Activated T-cell treated with anti-CD3 and anti-CD28 coated beads for 1 hour (primary cell): ENCODE results near the gene GBGT1.

Source experiments
- DNase-seq: peaks from one replicate; pipeline ENCODE4 v3.0.0-alpha.2; 2020; ENCODE audit warnings: low read depth

The GBGT1 gene

DNA sequence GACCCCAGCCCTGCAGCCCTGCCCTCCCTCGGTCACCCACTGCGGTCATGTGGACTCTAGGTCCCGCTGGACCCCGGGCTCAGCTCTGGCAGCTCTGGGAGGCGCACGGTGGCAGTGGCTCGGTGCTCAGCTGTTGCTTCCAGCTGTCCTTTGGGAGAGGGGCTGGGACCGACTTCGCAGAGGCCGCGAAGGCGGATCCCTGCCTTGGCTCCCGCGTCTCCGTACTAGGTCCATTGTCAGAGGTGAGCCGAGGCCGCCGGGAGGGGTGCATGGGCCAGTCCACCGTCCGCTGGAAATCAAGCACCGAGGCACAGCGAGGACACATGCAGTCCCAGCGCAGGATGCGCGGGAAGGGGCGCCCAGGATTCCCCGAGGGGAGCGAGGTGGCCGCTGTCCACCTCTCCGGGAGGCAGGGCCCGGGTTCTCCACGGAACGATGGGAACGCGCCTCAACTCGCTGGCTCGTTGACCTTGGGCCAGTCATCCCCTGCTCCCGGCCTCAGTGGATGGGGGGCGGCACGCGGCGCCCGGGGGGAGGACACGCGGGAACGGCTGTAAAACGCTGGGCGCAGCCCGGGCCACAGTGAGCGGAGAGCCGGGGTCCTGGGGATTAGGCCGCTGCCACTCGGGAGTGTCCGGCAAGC is 732 bp downstream of the GBGT1 start:
- DNase-seq, result no peak

DNA sequence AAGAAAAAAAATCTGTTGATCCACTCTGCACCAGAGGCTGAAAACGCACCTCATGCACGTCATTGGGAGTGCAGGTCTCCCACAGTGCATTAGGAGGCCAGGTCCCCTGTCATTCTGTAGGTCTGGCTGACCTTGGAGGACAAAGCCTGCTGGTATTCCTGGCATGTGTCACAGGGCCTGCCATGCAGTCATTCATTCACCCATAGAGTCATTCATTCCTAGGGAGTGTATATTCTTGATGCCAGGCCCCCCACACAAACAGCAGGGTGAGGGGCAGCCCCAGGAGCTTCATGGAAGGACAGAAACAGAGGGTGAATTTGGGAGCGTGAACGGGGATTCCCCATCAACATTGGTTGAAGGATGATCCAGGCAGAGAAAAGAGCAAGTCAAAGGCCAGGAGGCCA is 2.2 kb downstream of the GBGT1 start:
- no peak for DNase-seq

GRCh38 chr9:133160742-133161546 is 2.8 kb downstream of the GBGT1 start:
- DNase-seq, result no peak

DNA sequence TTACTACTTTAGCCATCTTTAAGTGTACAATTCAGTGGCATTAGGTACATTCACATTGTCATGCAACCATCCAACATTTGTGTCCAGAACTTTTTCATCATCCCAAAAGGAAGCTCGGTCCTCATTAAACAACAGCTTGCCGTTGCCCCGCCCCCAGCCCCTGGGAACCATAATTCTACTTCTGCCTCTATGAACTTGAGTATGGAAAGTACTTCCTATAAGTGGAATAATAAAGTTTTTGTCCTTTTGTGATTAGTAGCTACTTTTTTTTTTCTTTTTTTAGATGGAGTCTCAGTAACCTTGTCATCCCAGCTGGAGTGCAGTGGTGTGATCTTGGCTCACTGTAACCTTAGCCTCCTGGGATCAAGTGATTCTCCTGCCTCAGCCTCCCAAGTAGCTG is 5.0 kb downstream of the GBGT1 start:
- DNase-seq, result no peak

DNA sequence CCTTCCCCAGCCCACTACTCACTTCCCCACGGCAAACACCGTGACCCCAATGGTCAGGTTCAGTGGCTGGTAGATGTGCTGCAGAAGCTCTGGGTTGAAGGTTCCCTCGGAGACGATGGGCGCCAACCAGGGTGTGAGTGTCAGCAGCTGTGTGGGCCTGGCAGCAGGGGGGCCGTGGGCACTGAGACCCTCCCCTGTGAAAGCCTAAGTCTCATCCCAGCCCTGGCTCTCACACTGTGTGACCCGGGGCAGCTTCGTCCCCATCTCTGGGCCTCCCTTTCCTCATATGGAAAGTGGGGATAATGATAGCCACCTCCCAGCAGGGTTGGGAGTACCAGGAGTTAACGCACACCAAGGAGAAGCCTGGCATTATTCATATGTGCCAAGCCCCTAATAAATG is 8.6 kb downstream of the GBGT1 start:
- no peak for DNase-seq

GRCh38 chr9:133154097-133154989 is 9.4 kb downstream of the GBGT1 start:
- DNase-seq, result no peak

DNA sequence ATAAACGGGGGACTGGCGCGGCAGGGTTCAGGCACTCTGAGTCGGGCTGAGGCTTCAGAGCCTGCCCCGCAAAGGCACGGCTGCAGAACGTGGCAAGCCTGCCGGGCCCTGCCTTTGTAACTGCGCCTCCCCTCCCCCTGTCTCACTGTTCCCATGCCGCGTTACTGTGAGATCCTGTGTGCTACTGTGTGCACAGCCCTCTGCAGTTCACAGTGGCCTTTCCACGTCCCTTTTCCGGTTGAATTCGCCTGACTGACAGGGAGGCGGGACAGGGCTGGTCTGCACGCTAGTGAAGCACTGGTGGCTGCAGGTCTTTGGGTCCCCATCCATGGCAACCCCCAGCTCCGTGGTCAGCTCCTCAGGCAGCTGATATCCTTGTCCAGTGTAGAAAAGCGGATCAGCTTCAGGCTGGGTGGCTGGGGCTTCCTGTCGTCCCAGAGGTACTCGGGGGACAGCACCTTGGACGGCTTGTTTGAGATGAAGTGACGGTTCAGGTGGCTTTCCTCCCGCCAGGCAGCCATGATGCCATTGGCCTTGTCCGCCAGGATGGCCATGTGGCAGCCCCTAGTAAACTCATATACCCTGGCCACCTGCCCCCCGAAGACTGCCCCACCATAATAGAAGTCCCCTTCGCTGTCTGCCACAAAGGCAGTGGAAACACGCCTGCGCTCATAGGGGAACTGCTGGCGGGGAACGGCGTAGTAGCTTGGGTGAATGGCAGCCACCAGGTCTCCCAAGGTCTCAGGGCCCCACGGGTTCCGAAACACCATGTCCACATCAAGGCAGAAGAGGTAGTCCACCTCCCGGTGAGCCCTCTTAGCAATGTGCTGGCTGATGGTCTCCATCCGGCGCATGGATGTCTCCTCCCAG is 10.3 kb downstream of the GBGT1 start:
- DNase-seq, result no peak

GRCh38 chr9:133151601-133152525 is 11.9 kb downstream of the GBGT1 start:
- DNase-seq, result no peak

DNA sequence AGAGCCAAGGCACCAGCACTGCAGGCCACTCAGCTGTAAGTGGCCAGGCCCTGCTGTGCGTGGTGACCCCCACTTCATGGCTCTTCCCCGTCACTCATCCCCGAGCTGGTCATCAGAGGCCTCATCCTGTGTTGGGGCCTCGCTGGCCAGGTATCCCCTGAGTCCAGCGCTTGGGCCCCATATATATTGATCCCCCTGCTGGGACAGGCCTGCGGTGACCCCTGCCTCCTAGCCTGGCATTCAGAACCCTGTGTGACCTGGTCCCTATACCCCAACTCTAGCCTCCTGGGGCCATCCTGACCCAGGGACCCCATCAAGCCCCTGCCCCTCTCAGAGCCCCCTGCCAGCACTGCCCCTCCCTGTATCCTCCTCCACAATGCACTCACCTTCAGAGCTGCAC is 12.7 kb downstream of the GBGT1 start:
- DNase-seq, result no peak

DNA sequence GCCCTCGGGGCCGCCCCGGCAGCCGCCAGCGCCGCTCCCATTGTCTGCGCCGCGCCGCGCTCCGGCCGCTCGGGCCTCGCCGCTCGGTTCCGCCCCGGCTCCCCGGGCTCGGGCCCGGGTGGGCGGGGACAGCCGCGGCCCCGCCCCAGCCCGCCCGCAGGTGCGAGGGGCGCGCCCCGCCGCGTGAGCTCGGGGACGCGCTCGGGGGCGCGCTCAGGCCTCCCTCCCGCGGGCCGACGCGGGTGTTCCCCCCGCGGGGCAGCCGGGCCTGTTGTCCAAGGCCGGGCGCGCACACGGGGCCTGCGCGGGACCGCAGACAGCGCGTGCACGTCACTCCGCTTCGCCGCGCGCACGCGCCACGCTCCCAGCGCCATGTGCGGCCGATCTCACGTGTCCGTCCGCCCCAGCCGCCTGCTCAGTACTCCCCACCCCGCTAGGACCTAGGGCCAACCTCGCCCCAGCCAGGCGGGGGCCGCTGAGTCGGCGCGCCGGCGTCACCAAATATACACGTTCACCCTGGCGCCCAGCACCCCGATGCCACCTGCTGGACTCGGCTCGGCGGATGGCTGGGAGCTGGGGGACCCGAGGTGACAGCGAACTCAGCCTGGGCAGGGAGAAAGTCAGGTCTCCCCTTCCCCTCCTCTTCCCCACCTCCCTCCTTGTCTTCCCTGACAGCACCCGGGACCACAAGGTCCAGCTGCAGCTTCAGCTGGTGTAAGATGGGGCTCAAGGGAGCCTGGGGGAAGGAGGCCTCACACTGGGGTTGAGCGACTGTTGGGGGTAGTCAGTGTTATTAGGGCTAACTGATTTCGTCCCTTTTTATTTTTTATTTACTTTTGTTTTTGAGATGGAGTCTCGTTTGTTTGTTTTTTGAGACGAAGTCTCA is 14.3 kb downstream of the GBGT1 start:
- peak; percentile 66 for DNase-seq

- DNase-seq, result peak; percentile 39
Observed at GRCh38 chr9:133148199-133149129, 15.2 kb downstream of the GBGT1 start.

GRCh38 chr9:133147412-133148198 is 16.1 kb downstream of the GBGT1 start:
- peak; percentile 80 for DNase-seq

DNA sequence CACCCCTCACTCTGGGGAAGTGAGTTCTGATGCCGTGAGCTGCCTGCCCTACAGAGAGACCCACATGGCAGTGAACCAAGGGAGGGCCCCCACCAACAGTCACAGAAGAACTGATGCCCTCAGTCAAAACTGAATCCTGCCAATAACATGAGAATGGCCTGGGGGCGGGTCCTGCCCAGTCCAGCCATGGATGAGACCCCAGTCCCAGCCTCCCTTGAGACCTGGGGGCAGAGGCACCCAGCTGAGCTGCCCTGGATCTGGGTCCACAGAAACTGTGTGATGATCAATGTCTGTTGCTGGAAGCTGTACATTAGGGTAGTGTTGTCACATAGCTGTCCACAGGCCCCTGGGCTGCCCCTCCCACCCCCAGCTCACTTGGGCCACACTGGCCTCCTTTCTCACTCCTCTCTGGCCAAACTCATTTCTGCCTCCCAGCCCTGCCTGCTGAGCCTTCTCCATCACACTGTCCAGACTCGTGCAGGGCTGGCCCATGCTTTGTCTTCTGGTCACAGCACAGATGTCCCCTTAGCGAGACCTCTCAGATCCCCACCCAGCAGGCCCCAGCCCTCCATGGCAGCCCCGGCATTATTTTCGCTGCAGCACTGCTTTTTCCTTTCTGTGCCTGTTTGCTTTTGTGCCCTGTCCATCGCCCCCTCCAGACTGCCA is 16.8 kb downstream of the GBGT1 start:
- no peak for DNase-seq

DNA sequence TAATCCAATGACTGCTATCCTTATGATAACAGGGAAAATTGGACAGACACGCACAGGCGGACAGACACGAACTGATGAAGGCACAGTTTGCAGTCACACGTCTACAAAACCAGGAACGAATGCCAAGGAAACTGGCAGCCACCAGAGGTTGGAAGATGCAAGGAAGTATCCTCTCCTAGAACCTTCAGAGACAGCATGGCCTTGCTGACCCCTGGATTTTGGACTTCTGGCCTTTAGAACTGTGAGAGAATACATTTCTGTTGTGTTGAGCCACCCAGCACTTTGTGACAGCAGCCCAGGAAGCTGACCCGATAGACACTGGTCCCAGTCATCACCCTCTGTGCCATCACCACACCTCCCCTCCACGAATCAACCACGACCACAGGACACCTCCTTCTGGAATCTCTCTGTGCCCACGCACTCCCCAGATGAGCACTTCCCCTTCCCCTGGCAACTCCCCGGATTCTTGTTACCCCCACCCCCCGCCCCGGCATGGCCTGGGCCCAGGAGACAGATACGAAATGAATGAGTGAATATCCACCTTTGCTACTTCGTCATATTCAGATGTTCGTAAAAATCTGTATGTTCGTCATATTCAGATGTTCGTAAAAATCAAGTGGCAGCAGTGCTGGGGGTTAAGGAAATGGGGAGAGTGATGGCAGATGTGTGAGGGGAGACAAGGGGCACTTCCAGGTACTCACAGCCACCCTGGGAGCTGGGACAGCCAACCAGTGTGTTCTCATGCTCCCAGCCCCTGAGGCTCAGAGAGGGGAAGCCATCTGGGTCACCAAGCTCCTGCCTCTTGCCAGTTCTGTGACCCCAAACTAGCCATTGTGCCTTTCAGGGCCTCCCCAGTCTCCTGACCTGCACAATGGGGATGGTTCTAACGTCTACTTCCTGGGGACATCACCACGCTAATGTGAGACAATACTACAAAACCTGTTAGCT is 18.5 kb downstream of the GBGT1 start:
- no peak for DNase-seq

- DNase-seq, result peak; percentile 90
Observed at GRCh38 chr9:133144142-133144903, 19.4 kb downstream of the GBGT1 start.
